GM18873 (cell line): ENCODE measurements around the gene LRP1B.
"Not testable (repeated sequence)": the region's sequence is repeated elsewhere in the genome, so short reads cannot be mapped to it uniquely, and the experiment has no call there.

Experiments used
- ATAC-seq: cut with Tn5 transposase; IDR thresholded peaks from one replicate; pipeline ENCODE4 v1.9.1; 2021; ENCODE audit warnings: mild to moderate bottlenecking, moderate library complexity, moderate number of reproducible peaks; ENCODE audit not compliant: unreplicated experiment, low FRiP score

Gene LRP1B

GRCh38 chr2:140683658-140684057 is 1447.2 kb downstream of the LRP1B start:
- no peak for ATAC-seq

- ATAC-seq, result no peak
These were observed 1450.0 kb downstream of the LRP1B start for GRCh38 chr2:140680862-140681261.

- ATAC-seq, result no peak
These were observed 1451.1 kb downstream of the LRP1B start for GRCh38 chr2:140679752-140680151.

- no peak for ATAC-seq
These were observed 1460.9 kb downstream of the LRP1B start for GRCh38 chr2:140669911-140670310.

GRCh38 chr2:140667203-140667602 is 1463.6 kb downstream of the LRP1B start:
- ATAC-seq, result no peak

- no peak for ATAC-seq
These were observed 1468.3 kb downstream of the LRP1B start for GRCh38 chr2:140662504-140662903.

GRCh38 chr2:140658760-140659692 is 1471.8 kb downstream of the LRP1B start:
- ATAC-seq, result no peak

GRCh38 chr2:140657657-140658056 is 1473.2 kb downstream of the LRP1B start:
- no peak for ATAC-seq

- no peak for ATAC-seq
These were observed 1476.3 kb downstream of the LRP1B start for GRCh38 chr2:140654565-140654964.

- no peak for ATAC-seq
These were observed 1480.0 kb downstream of the LRP1B start for GRCh38 chr2:140650825-140651224.

GRCh38 chr2:140650134-140650533 is 1480.7 kb downstream of the LRP1B start:
- not testable (repeated sequence) for ATAC-seq

- no peak for ATAC-seq
These were observed 1482.4 kb downstream of the LRP1B start for GRCh38 chr2:140648393-140648792.

GRCh38 chr2:140643761-140644187 is 1487.0 kb downstream of the LRP1B start:
- ATAC-seq, result no peak

- no peak for ATAC-seq
These were observed 1489.7 kb downstream of the LRP1B start for GRCh38 chr2:140641163-140641562.

GRCh38 chr2:140639628-140640027 is 1491.2 kb downstream of the LRP1B start:
- no peak for ATAC-seq

- ATAC-seq, result no peak
These were observed 1500.3 kb downstream of the LRP1B start for GRCh38 chr2:140630557-140630956.

- no peak for ATAC-seq
These were observed 1502.9 kb downstream of the LRP1B start for GRCh38 chr2:140627885-140628284.

GRCh38 chr2:140627136-140627535 is 1503.7 kb downstream of the LRP1B start:
- ATAC-seq, result no peak

- no peak for ATAC-seq
These were observed 1506.6 kb downstream of the LRP1B start for GRCh38 chr2:140624200-140624599.

- no peak for ATAC-seq
These were observed 1509.0 kb downstream of the LRP1B start for GRCh38 chr2:140621583-140622362.

- ATAC-seq, result no peak
These were observed 1526.0 kb downstream of the LRP1B start for GRCh38 chr2:140604788-140605187.
